HCT116 (cell line): ENCODE measurements around the gene CBFA2T2. TPM values are rescaled to one million over a fixed set of nuclear protein-coding genes. Genes with fewer than 3 reads are reported as not detected.

Source experiments
- ATAC-seq: fragments of 200-7000 bp; cut with Tn5 transposase; 2 replicates; pipeline ENCODE4 v1.9.1; 2020; ENCODE audit warnings: mild to moderate bottlenecking, moderate library complexity
- BruUV-seq: library from RNA; stranded (reverse); fragments of 400-500 nt; replicated peaks from 2 replicates; lab custom pipeline; 2021; lab: Mats Ljungman, UMichigan
- CTCF ChIA-PET: fragments of 300-600 bp; sonication (Branson Sonifier 250); formaldehyde crosslinking; loops from one replicate; lab custom pipeline; 2021; ENCODE audit warnings: antibody characterized with exemption; lab: Charles Lee
- POLR2A ChIA-PET: fragments of 300-600, 350-600 bp; sonication (Branson Sonifier 250); formaldehyde crosslinking; loops from one replicate; lab custom pipeline; 2021; ENCODE audit warnings: antibody characterized with exemption; lab: Charles Lee
- RAD21 ChIA-PET, 2 experiments: fragments of 300-600 bp; sonication (Branson Sonifier 250); formaldehyde crosslinking; loops; one replicate each; lab custom pipeline; 2023; ENCODE audit warnings: low total read pairs in 2 of 2; ENCODE audit not compliant: uncharacterized antibody in 2 of 2, unreplicated experiment in 2 of 2, low non-redundant PET in 1 of 2; lab: Charles Lee
- DNase-seq: peaks from one replicate; pipeline ENCODE4 v3.0.0-alpha.2; 2010; ENCODE audit warnings: low read depth, low spot score
- H2AFZ ChIP-seq: fragments of 200-600 bp; shearing (Covaris generic), sonication (generic); 2 replicates; pipeline ENCODE4 v1.6.1; 2017; ENCODE audit warnings: low read depth, mixed run types, mixed read lengths, antibody characterized with exemption, low read length; ENCODE audit not compliant: poor library complexity, severe bottlenecking
- H3K27ac ChIP-seq: 2 replicates; pipeline ENCODE4 v1.5.1; 2012; ENCODE audit warnings: low read depth, low read length
- H3K27me3 ChIP-seq: fragments of 200-600 bp; sonication (generic); 2 replicates; pipeline ENCODE4 v1.6.1; 2016; ENCODE audit warnings: mixed run types, low read length, mixed read lengths; ENCODE audit not compliant: insufficient read depth
- H3K36me3 ChIP-seq, 2 experiments: fragments of 200-500 bp in 1 of 2; fragments of 200-600 bp in 1 of 2; sonication (Bioruptor generic) in 1 of 2; sonication (generic) in 1 of 2; 2 replicates each; pipeline versions ENCODE4 v1.5.1 to v1.6.1; 2014 to 2016; ENCODE audit warnings: low read length in 2 of 2, inconsistent platforms in 1 of 2, mixed read lengths in 1 of 2, mixed run types in 1 of 2; ENCODE audit not compliant: insufficient read depth in 2 of 2, control insufficient read depth in 1 of 2
- H3K4me1 ChIP-seq, 2 experiments: fragments of 200-600 bp in 1 of 2; sonication (generic) in 1 of 2; 2 replicates each; pipeline versions ENCODE4 v1.5.1 to v1.6.1; 2012 to 2017; ENCODE audit warnings: low read length in 2 of 2, inconsistent platforms in 1 of 2, mild to moderate bottlenecking in 1 of 2, mixed read lengths in 1 of 2, mixed run types in 1 of 2, moderate library complexity in 1 of 2; ENCODE audit not compliant: insufficient read depth in 2 of 2, control insufficient read depth in 1 of 2
- H3K4me2 ChIP-seq: fragments of 200-600 bp; sonication (generic); 2 replicates; pipeline ENCODE4 v1.6.1; 2017; ENCODE audit warnings: mixed run types, low read length, mixed read lengths
- H3K4me3 ChIP-seq, 2 experiments: fragments of 200-600 bp in 1 of 2; sonication (generic) in 1 of 2; replicated peaks in 1 of 2; 2 replicates each; pipeline ENCODE4 v1.5.1; 2011 to 2016; ENCODE audit warnings: low read length in 2 of 2, control low read depth in 1 of 2, low read depth in 1 of 2, mild to moderate bottlenecking in 1 of 2, mixed read lengths in 1 of 2, mixed run types in 1 of 2
- H3K79me2 ChIP-seq: fragments of 200-600 bp; sonication (generic); 2 replicates; pipeline ENCODE4 v1.6.1; 2017; ENCODE audit warnings: mild to moderate bottlenecking, mixed run types, low read length, moderate library complexity, mixed read lengths; ENCODE audit not compliant: insufficient read depth
- H3K9ac ChIP-seq: fragments of 200-600 bp; sonication (generic); 2 replicates; pipeline ENCODE4 v1.6.1; 2016; ENCODE audit warnings: low read length, mixed read lengths
- H3K9me2 ChIP-seq: fragments of 200-600 bp; sonication (generic), shearing (Covaris generic); 2 replicates; pipeline ENCODE4 v1.6.1; 2017; ENCODE audit warnings: mixed run types, mild to moderate bottlenecking, moderate library complexity; ENCODE audit not compliant: insufficient read depth
- H3K9me3 ChIP-seq, 2 experiments: fragments of 200-500 bp in 1 of 2; fragments of 200-600 bp in 1 of 2; sonication (Bioruptor generic) in 1 of 2; sonication (generic) in 1 of 2; 2 replicates each; pipeline ENCODE4 v1.6.1; 2014 to 2017; ENCODE audit warnings: low read length in 2 of 2, mixed read lengths in 2 of 2, inconsistent platforms in 1 of 2, low read depth in 1 of 2, mild to moderate bottlenecking in 1 of 2, mixed run types in 1 of 2, moderate library complexity in 1 of 2; ENCODE audit not compliant: control insufficient read depth in 1 of 2, insufficient read depth in 1 of 2
- H4K20me1 ChIP-seq: fragments of 200-600 bp; sonication (generic), shearing (Covaris generic); 2 replicates; pipeline ENCODE4 v1.6.1; 2017; ENCODE audit warnings: mixed run types, mild to moderate bottlenecking, moderate library complexity; ENCODE audit not compliant: insufficient read depth
- CBX3 ChIP-seq: IDR thresholded peaks from 2 replicates; pipeline ENCODE4 v1.6.1; 2012; ENCODE audit warnings: low read depth
- CEBPB ChIP-seq: IDR thresholded peaks from 2 replicates; pipeline ENCODE4 v1.6.1; 2012; ENCODE audit warnings: low read depth
- CTCF ChIP-seq, 3 experiments: fragments of 200-600 bp in 1 of 3; sonication (generic) in 1 of 3; IDR thresholded peaks in 2 of 3; conservative IDR thresholded peaks in 1 of 3; 2 replicates each; pipeline ENCODE4 v1.5.1; 2012 to 2017; ENCODE audit warnings: low read depth in 2 of 3, low read length in 2 of 3, antibody characterized with exemption in 1 of 3, borderline replicate concordance in 1 of 3, control low read depth in 1 of 3, mild to moderate bottlenecking in 1 of 3, mixed read lengths in 1 of 3, mixed run types in 1 of 3, moderate library complexity in 1 of 3; ENCODE audit not compliant: insufficient read depth in 1 of 3
- EGR1 ChIP-seq: IDR thresholded peaks from 2 replicates; pipeline ENCODE4 v1.6.1; 2012; ENCODE audit warnings: low read depth
- FOSL1 ChIP-seq: IDR thresholded peaks from 2 replicates; pipeline ENCODE4 v1.6.1; 2012; ENCODE audit warnings: low read depth
- POLR2A ChIP-seq: IDR thresholded peaks from 2 replicates; pipeline ENCODE4 v1.7.0; 2011; ENCODE audit warnings: borderline replicate concordance; ENCODE audit not compliant: insufficient read depth, insufficient read length; ENCODE audit errors: extremely low read depth
- POLR2AphosphoS5 ChIP-seq: IDR thresholded peaks from 2 replicates; pipeline ENCODE4 v1.6.1; 2011; ENCODE audit warnings: mild to moderate bottlenecking, low read depth, low read length, moderate library complexity
- RAD21 ChIP-seq: IDR thresholded peaks from 2 replicates; pipeline ENCODE4 v1.6.1; 2012; ENCODE audit warnings: low read depth, mild to moderate bottlenecking
- SIN3A ChIP-seq: IDR thresholded peaks from 2 replicates; pipeline ENCODE4 v1.6.1; 2012; ENCODE audit warnings: low read depth
- SP1 ChIP-seq: IDR thresholded peaks from 2 replicates; pipeline ENCODE4 v1.6.1; 2012; ENCODE audit warnings: low read depth
- SRF ChIP-seq: IDR thresholded peaks from 2 replicates; pipeline ENCODE4 v1.6.1; 2012; ENCODE audit warnings: low read depth
- YY1 ChIP-seq: IDR thresholded peaks from 2 replicates; pipeline ENCODE4 v1.6.1; 2011; ENCODE audit warnings: low read length, low read depth, moderate library complexity, mild to moderate bottlenecking; ENCODE audit not compliant: insufficient replicate concordance; ENCODE audit errors: extremely low read depth
- ZBTB33 ChIP-seq: IDR thresholded peaks from 2 replicates; pipeline ENCODE4 v1.6.1; 2011; ENCODE audit warnings: mild to moderate bottlenecking, low read length, moderate library complexity; ENCODE audit not compliant: insufficient replicate concordance; ENCODE audit errors: extremely low read depth
- ZFX ChIP-seq: fragments of 450-650 bp; IDR thresholded peaks from 2 replicates; pipeline ENCODE4 v1.6.1; 2017
- intact Hi-C: fragments of 100-400 bp; cut with micrococcal nuclease; formaldehyde crosslinking; loops from 2 replicates; pipeline ENCODE4 v1.10.0; 2022
- total RNA-seq: library from RNA; stranded (reverse); gene quantifications from one replicate; pipeline ENCODE4 v1.2.1, GENCODE V29; 2021; ENCODE audit not compliant: unreplicated experiment
- TF ChIP-seq, protein P1 (sequence below): IDR thresholded peaks from 2 replicates; pipeline ENCODE4 v1.6.1; 2012

Gene CBFA2T2
- total RNA-seq, 1 experiment from 2014 or later = 8.0 TPM

DNA sequence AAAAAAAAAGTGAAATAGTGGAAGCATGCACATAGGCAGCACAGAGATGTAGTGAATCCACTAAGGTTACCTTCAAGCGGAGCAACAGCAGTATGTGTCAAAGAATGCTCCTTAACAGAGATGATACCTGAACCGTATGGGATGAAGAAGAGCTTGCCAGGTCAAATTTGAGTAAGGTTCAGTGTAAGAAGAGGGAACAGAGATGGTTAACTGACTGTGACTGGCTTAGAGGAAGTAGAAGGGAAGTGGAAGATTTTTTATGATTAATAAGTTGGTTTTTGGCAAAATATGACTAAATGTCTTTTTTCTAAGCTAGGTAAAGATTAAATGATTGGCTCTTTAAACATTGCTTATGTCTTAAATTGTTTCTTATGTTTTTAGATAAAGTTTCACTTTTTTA is 119.6 kb downstream of the CBFA2T2 start:
- Histone ChIP-seq H3K27ac (no peak overlapping the region), H3K9me3 (no peaks in the 10 kb centered on the region), H3K4me2 (no peak overlapping the region), H3K9me2 (no peaks in the 10 kb centered on the region)
- BruUV-seq = no TSS peak
- intact Hi-C loops = no loop called here
- RAD21 ChIA-PET = no interaction called here
- TF ChIP-seq CTCF (IDR thresholded peaks at IDR 0.05 in 2 of 3, conservative IDR thresholded peaks at IDR 0.05 in 1 of 3; ENCODE audit: borderline replicate concordance in 1 of 3, insufficient read depth in 1 of 3, low read depth in 2 of 3, low read length in 2 of 3) = no peak
- TF ChIP-seq SP1 = no peak
- TF ChIP-seq, all 23 proteins: peak for 0
- Histone ChIP-seq H3K9ac (no peak overlapping the region), H3K27me3 (no peaks in the 10 kb centered on the region), H4K20me1 (no peaks in the 10 kb centered on the region), H3K4me1 (no peaks in the 10 kb centered on the region), H3K79me2 (no peaks in the 10 kb centered on the region), H3K36me3 (peaks cover 2 to 7% of the 10 kb centered on the region in 2 experiments; a peak in 2 of 4 replicates), H2AFZ (no peak overlapping the region), H3K4me3 (no peak overlapping the region)
- POLR2A ChIA-PET = interaction anchor here (0.6 kb wide), 1 partner anchor 639 kb away, joined by 3 read pairs; no protein-coding TSS in a partner anchor
- ATAC-seq (no peak), DNase-seq (no peak)
- CTCF ChIA-PET = no interaction called here

GRCh38 chr20:33611106-33611505 is 121.2 kb downstream of the CBFA2T2 start:
- no peaks in the 10 kb centered on the region for H3K9me3 ChIP-seq
- H3K4me1 ChIP-seq = no peaks in the 10 kb centered on the region
- no peak overlapping the region for H3K4me3 ChIP-seq
- ChIA-PET RAD21 (no interaction called here), POLR2A (no interaction called here), CTCF (no interaction called here)
- no peaks in the 10 kb centered on the region for H3K79me2 ChIP-seq
- no peak overlapping the region for H3K4me2 ChIP-seq
- H3K27ac ChIP-seq = no peak overlapping the region
- no peak overlapping the region for H3K9ac ChIP-seq
- BruUV-seq = no TSS peak
- no peak for TF ChIP-seq SP1
- TF ChIP-seq ZBTB33 = no peak
- TF ChIP-seq POLR2A = no peak
- no peak for TF ChIP-seq ZFX
- TF ChIP-seq, protein P1, sequence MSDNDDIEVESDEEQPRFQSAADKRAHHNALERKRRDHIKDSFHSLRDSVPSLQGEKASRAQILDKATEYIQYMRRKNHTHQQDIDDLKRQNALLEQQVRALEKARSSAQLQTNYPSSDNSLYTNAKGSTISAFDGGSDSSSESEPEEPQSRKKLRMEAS = no peak
- TF ChIP-seq POLR2AphosphoS5 = no peak
- no peak for TF ChIP-seq CTCF (IDR thresholded peaks at IDR 0.05 in 2 of 3, conservative IDR thresholded peaks at IDR 0.05 in 1 of 3; ENCODE audit: borderline replicate concordance in 1 of 3, insufficient read depth in 1 of 3, low read depth in 2 of 3, low read length in 2 of 3)
- TF ChIP-seq RAD21 = no peak
- no peak for TF ChIP-seq CBX3
- no peak for TF ChIP-seq SIN3A
- TF ChIP-seq EGR1 = no peak
- TF ChIP-seq SRF = no peak
- TF ChIP-seq YY1 = no peak
- no peak for TF ChIP-seq FOSL1
- TF ChIP-seq CEBPB = no peak
- no peaks in the 10 kb centered on the region for H4K20me1 ChIP-seq
- DNase-seq (no peak), ATAC-seq (no peak)
- no peaks in the 10 kb centered on the region for H3K9me2 ChIP-seq
- no peaks in the 10 kb centered on the region for H3K27me3 ChIP-seq
- intact Hi-C loops = no loop called here
- peaks cover 2 to 11% of the 10 kb centered on the region in 2 experiments; a peak in 2 of 4 replicates for H3K36me3 ChIP-seq
- no peak overlapping the region for H2AFZ ChIP-seq
